ENCODE measurements around the gene COX6A1.
"Not testable (repeated sequence)": the region's sequence is repeated elsewhere in the genome, so short reads cannot be mapped to it uniquely, and the experiment has no call there.

The COX6A1 gene

GRCh38 chr12:120428597-120429229 lies 9.2 kb upstream of the COX6A1 start:
- no peak for DNase-seq

- DNase-seq = no peak
Observed at GRCh38 chr12:120429368-120429767, 8.5 kb upstream of the COX6A1 start.

DNA sequence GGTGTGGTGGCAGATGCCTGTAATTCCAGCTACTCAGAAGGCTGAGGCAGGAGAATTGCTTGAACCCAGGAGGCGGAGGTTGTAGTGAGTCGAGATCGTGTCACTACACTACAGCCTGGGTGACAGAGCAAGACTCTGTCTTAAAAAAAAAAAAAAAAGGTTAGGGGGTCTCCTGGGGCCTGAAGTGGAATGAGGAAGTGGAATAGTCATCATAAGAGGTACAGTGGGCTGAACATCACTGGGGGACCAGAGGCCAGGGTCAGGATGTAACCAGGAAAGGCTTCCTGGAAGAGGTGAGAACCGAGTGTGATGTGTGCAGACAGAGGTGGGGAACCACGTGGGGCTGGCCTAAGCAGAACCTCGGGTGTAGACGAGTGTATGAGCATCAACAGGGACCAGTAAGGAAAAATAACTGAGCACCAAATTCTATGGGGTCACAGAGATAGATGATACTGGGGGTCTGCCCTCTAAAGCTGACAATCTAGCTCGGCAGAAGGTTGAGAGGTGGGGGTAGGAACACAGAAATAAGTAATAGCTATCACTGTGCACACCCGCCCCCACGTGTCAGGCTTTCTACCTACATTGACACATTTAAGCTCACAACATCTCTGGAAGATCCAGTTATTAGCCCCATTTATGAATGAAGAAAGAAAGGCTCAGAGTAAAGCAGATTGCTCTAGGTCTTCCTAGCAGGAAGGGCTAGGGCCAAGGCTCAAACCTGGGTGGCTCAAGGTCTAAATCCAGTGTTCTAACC lies 5.0 kb upstream of the COX6A1 start:
- no peak for DNase-seq

DNA sequence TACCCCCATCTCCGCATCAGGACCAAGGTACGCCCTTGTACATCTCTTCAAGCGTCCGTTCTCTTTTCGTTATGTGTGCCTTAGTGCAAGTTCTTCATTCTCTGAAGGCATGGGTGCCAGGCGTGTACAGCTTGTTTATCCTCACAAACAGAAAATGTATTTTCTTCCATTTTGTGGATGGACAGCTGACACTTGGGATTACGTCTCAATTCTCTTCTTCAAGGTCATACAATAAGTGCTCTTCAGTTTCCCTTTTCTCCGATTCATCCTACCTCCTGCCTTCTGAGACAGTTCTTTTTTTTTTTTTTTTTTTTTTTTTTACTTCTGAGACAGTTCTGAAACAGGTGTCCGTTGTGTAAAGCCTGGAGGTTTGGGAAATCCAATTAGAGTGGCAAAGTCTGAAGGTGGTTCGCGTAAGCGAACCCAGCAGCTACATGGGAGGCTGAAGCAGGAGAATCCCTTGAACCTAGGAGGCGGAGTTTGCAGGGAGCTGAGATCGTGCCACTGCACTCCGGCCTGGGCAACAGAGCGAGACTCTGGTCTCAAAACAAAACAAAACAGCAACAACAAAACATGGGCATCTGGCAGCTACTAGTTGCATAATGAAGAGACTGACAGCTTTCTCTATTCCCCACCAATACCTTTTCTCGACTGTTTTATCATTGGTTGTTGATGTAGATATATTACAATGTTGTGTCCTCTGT lies 734 bp downstream of the COX6A1 start:
- no peak for DNase-seq

DNA sequence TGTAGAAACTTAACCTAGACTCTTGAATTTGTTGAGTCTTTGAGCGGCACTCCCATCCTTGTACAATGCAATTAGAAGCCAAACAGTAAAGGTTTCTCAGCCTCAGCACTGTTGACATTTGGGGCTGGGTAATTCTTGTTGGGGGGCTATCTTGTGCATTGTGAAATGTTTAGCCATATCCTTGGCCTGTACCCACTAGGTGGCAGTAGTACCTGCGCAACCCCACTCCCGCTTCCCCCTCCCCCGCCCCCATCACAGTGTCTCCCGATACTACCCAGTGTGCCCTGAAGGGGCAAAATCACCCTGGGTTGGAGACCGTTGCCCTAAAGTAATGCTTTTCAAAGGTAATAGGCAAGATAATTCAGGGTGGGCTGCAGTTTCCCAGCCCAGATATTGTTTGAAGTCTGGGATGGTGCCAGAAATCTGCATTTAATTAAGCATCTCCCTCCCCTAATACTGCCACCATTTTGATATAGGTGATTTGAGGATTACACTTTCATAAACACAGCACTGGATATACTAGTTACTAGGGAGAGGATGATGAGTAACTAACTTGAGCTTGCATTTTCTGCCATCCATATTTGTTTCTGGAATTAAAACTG lies 1.8 kb downstream of the COX6A1 start:
- peak; percentile 62 for DNase-seq

DNA sequence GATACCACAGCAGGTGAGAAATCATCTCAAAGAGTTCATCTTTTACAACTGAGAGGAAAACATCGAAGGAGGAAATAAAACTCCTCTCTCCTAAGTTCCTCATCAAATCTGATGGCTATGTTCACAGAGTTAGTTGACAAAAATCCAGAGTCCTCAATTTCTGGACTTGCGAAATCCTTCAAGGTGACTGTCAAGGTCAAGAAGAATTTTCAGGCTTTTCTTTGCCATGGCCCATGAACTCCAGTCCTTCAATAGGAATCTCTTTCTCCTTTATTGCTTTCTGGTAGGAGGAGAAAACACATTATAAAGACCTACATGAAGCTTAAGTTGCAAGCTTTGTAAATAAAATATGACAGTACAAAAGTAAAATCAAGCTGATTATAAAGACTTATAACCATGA lies 6.8 kb downstream of the COX6A1 start:
- no peak for DNase-seq

- peak; percentile 79 for DNase-seq
Observed at GRCh38 chr12:120445911-120446843, 8.3 kb downstream of the COX6A1 start, which contains the start of the genes GATC and TRIAP1. Gene GATC (plus strand): TSS chr12:120446444. CDS start chr12:120446481, 37 bp downstream. Gene TRIAP1 (minus strand): TSS chr12:120446384. CDS start chr12:120446372, 12 bp downstream.

GRCh38 chr12:120446844-120447178 lies 8.9 kb downstream of the COX6A1 start:
- DNase-seq = not testable (repeated sequence)

DNA sequence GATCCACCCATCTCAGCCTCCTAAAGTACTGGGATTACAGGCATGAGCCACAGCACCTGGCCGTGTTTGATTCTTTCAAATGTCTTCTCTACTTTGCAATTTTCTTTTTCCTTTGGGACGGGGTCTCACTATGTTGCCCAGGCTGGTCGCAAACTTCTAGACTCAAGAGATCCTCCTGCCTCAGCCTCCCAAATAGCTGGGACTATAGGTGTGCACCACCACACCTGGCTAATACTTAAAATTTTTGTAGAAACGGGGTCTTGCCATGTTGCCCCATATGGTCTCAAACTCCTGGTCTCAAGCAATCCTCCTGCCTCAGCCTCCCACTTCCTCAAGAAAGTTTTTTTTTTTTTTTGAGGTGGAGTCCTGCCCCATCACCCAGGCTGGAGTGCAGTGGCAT lies 10.1 kb downstream of the COX6A1 start:
- DNase-seq = no peak

DNA sequence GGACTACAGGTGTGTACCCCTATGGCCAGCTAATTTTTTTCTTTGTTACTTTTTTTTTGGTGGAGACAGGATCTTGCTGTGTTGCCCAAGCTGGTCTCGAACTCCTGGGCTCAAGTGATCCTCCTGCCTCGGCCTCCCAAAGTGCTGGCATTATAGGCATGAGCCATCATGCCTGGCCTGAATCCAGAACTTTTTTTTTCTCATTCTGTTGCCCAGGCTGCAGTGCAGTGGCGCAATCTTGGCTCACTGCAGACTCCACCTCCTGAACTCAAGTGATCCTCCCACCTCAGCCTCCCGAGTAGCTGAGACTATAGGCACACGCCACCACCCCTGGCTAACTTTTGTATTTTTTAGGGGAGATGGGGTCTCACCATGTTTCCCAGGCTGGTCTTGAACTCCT lies 14.6 kb downstream of the COX6A1 start:
- not testable (repeated sequence) for DNase-seq

DNA sequence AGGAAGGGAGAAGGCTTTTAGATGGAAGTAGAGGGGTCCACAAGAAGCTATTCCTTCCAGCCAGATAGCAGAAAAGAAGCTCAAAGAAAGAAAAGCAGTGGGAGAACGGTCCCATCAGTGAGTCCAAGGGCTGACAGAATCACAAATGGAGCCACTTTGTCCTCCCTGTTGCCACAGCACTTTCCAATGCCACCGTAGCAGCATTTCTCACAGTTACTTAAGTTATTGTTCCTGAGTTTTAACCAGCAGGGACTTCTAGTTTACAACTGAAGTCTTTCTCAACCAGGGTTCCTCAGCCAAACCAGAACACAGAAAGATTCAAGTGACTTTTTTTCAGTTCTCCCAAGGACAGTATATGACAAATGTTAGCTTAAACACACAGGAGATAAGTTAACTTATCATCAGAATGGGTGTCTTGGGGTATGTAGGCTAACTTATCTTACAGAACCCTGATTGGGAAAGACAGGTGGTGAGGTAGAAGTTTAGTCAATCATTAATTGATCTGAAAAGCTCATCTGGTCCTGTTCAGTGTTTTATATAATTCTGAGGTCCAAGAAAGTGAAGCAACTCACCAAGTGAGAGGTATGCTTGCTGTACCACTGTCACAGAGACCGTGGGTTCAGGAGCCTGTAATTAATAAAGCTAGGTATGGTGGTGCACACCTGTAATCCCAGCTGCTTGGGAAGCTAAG lies 15.3 kb downstream of the COX6A1 start:
- no peak for DNase-seq

- DNase-seq = peak; percentile 46
Observed at GRCh38 chr12:120453977-120454376, 16.1 kb downstream of the COX6A1 start.

DNA sequence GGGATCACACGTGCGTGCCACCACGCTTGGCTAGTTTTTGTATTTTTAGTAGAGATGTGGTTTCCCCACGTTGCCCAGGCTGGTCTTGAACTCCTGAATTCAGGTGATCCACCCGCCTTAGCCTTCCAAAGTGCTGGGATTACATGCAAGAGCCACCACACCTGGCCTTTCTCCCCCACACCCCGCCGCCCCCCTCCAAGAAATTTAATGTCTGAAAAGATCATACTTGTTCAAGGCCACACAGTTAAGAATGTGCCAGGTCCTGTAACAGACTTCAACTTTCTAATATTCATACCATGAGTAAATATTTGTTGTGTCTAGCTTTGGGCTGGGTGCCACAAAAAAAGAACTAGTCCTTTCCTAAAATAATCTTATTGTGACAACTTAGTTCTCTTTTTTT lies 17.4 kb downstream of the COX6A1 start:
- DNase-seq = no peak

DNA sequence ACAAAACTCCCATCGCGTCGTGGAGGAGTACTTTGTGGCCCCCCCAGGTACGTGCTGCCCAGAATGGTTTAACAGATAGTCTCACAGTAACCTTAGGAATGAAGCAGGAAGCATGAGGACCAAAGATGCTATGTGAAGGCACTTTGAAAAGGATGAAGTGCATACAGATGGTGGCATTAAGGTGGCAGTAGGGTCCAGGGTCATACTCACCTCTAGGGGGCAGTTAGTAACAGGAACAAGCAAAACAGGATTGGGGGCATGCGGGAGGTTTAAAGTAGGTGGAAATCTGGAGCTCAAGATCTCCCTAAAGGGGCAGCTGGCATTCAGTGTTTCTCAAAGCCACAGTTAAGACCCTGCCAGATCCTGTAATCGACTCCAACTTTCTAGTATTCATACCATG lies 19.2 kb downstream of the COX6A1 start:
- DNase-seq = no peak

- DNase-seq = no peak
Observed at GRCh38 chr12:120460157-120460556, 22.2 kb downstream of the COX6A1 start.

DNA sequence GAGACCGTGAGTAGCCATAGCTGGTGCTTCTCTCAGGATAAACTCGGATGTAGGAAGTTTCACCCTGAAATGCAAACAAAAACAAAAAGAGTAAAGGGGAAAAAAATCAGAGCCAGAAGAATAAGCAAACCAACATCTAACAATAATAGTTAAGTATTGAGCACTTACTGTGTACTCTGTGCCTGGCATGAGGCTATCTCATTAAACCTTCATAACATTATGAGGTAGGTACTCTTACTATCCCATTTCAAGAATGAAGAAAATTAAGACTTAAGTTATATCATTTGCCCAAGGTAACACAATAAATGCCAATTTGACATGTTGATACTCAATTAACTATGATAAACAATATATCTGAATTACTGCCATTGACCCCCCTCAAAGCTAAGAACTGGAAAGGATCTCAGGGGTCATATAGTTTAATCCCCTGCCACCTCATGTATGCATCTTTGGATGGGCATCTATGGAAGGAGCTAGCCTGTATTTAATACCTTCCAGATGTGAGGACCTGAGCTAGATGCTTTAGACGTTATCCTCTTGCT lies 24.3 kb downstream of the COX6A1 start:
- DNase-seq = no peak

DNA sequence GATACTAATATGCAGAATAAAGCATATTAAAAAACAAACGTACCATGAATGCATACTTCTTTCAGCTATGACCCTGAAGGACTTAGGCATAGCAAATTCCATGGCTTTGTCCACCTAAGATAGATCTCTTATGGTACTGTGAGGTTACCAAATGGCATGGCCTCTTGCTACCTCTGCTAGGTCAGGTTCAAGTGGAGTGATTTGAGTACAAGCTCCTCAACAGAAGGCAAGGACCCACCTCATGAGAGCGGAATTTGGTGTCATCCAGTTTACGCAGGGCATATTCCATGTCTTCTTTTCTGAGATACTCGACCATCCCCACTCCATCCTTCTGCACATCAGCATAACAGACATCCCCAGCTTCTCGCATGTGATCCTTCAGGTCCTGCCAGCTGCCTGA lies 25.8 kb downstream of the COX6A1 start:
- DNase-seq = no peak

DNA sequence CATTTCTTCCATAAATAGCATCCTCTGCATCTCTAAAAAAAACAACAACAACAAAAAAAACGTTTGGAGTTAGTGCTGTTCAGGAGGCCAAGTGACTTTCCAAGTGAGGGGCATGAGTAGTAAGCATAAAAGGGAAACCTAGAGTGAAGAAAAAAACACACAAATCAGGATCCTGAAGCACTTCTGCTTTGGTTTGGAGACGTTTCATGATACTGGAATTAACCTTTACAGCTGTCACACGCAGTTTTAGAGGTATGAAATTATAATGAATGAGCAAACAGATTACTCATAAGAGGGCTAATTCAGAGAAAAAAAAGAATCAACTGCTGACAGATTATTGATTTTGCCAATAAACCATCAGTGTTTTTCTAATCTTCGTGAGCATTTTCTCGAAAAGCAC lies 27.8 kb downstream of the COX6A1 start:
- peak; percentile 49 for DNase-seq

DNA sequence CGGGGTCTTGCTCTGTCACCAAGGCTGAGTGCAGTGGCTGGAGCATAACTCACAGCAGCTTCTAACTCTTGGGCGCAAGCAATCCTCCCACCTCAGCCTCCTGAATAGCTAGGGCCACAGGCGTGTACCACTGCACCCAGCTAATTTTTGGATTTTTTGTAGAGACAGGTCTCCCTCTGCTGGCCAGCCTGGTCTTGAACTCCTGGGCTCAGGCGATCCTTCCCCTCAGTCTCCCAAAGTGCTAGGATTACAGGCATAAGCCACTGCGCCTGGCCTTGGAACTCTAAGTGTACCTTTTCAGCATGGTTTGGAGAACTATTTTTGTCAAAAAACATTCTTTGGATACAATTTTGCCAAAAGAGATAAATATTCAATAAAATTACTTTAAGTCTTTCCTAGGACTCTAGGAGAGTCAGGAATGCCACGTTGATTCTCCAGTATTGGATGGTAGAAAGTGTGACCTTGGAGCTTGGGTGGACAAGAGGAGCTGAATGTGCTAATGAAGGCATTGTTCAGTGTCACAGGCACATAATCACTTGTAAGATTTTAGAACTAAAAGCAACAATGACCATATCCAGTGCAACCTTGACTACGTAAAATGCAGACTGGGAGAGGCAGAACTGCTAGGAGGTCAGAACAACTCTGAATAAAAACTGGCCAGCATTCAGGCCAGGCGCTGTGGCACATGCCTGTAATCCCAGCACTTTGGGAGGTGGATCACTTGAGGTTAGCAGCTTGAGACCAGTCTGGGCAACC lies 28.8 kb downstream of the COX6A1 start:
- peak; percentile 47 for DNase-seq

DNA sequence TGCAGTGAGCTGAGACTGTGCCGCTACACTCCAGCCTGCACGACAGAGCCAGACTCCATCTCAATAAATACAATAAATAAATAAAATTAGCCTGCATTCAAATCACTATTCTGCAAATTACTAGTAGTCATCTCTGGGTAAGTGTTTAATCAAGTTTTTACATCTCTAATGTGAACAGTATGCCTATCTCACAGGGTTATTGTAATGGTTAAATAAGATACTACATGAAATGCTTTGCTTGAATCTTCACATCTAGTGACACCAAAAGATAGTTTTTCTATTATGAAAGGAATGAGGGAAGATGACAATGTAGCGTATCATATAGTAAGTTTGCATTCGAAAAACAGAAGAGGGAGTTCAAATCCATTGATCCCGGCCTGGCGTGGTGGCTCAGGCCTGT lies 29.5 kb downstream of the COX6A1 start:
- DNase-seq = no peak
